Activated B cell treated with CpG ODN at 0.5 μM for 24 hours (primary cell): Measurements from ENCODE around the gene LPP. TPM values are rescaled to one million over a fixed set of nuclear protein-coding genes. Genes with fewer than 3 reads are reported as not detected.

Experiments
- ATAC-seq: fragments of 200-7000 bp; cut with Tn5 transposase; one replicate; pipeline ENCODE4 v1.10.0; 2021; ENCODE audit warnings: low read depth, mild to moderate bottlenecking, moderate library complexity
- CTCF ChIA-PET: fragments of 350-600 bp; sonication (Branson Sonifier 250); formaldehyde crosslinking; loops from one replicate; lab custom pipeline; 2021; ENCODE audit warnings: antibody characterized with exemption; lab: Charles Lee
- POLR2A ChIA-PET: fragments of 350-600 bp; sonication (Branson Sonifier 250); formaldehyde crosslinking; loops from one replicate; lab custom pipeline; 2021; ENCODE audit warnings: antibody characterized with exemption; lab: Charles Lee
- DNase-seq: peaks from one replicate; pipeline ENCODE4 v3.0.0; 2022
- H3K27ac Mint-ChIP-seq: one replicate; pipeline ENCODE4 v1.8.0; 2020; ENCODE audit warnings: mixed read lengths
- H3K27me3 Mint-ChIP-seq: one replicate; pipeline ENCODE4 v1.8.0; 2021; ENCODE audit warnings: mixed read lengths
- H3K36me3 Mint-ChIP-seq: one replicate; pipeline ENCODE4 v1.8.0; 2021; ENCODE audit warnings: low read depth, mixed read lengths
- H3K4me1 Mint-ChIP-seq: one replicate; pipeline ENCODE4 v1.8.0; 2021; ENCODE audit warnings: mixed read lengths
- H3K4me3 Mint-ChIP-seq: one replicate; pipeline ENCODE4 v1.8.0; 2020; ENCODE audit warnings: mild to moderate bottlenecking, mixed read lengths
- H3K9me3 Mint-ChIP-seq: one replicate; pipeline ENCODE4 v1.8.0; 2020; ENCODE audit warnings: mixed read lengths
- intact Hi-C: fragments of 100-400 bp; cut with micrococcal nuclease; formaldehyde crosslinking; loops from one replicate; pipeline ENCODE4 v1.15.1; 2024
- total RNA-seq: library from RNA; stranded (reverse); gene quantifications from 2 replicates; pipeline ENCODE4 v1.2.3, GENCODE V29; 2022
- TF ChIP-seq, protein P1 (sequence below): fragments of 200-600 bp; IDR thresholded peaks from one replicate; pipeline ENCODE4 v1.8.0; 2022; ENCODE audit warnings: antibody characterized with exemption, mild to moderate bottlenecking

The LPP gene
- total RNA-seq, 1 donor from 2014 or later, result 60.1 TPM

DNA sequence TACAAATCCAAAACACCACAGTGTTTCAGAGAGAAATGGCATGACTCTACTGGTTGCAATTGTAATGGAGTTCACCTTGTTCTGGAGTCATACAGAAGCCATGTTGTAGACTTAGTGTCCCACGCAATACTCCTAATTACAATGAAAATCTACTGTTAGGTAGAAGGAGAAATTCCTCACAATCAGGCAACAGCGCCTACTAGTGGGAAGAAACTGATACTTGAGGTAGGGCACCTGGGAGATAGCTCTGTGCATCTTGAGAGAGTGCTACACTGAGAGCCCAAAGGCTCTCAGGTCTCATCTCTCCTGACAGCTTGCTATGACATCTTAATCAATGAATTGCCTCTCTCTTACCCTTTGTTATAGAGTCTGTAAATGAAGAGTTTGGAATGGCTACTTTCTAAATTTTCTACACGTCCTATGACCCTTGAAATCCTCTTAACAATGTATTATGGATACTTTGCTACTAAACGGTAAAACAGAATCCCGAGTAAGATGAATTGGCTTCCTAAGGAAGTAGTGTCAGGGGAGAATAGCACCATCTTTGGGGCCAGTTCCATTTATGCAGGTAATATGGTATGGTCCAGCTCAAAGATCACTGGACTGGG, 595.2 kb downstream of the LPP start:
- H3K27me3 Mint-ChIP-seq, result no peaks in the 10 kb centered on the region
- TF ChIP-seq, protein P1, sequence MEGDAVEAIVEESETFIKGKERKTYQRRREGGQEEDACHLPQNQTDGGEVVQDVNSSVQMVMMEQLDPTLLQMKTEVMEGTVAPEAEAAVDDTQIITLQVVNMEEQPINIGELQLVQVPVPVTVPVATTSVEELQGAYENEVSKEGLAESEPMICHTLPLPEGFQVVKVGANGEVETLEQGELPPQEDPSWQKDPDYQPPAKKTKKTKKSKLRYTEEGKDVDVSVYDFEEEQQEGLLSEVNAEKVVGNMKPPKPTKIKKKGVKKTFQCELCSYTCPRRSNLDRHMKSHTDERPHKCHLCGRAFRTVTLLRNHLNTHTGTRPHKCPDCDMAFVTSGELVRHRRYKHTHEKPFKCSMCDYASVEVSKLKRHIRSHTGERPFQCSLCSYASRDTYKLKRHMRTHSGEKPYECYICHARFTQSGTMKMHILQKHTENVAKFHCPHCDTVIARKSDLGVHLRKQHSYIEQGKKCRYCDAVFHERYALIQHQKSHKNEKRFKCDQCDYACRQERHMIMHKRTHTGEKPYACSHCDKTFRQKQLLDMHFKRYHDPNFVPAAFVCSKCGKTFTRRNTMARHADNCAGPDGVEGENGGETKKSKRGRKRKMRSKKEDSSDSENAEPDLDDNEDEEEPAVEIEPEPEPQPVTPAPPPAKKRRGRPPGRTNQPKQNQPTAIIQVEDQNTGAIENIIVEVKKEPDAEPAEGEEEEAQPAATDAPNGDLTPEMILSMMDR, result no peak
- H3K27ac Mint-ChIP-seq, result peak overlapping the region; percentile 55
- H3K36me3 Mint-ChIP-seq, result no peaks in the 10 kb centered on the region
- intact Hi-C loops, result loop anchor here (1.0 kb wide), 1 partner anchor 1007 kb away; no protein-coding TSS in a partner anchor
- H3K9me3 Mint-ChIP-seq, result peaks cover 2% of the 10 kb centered on the region
- ATAC-seq, result no peak
- CTCF ChIA-PET, result interaction anchor here (0.7 to 1.9 kb wide), 12 partner anchors 15 to 1008 kb away, joined by 3 to 11 read pairs (median 4); no protein-coding TSS in a partner anchor
- DNase-seq, result no peak
- H3K4me1 Mint-ChIP-seq, result peaks cover 43% of the 10 kb centered on the region
- POLR2A ChIA-PET, result interaction anchor here (1.1 to 1.9 kb wide), 2 partner anchors 1004 to 1009 kb away, joined by 3 to 6 read pairs; partner anchors contain the start of gene BCL6
- no peak overlapping the region for H3K4me3 Mint-ChIP-seq

DNA sequence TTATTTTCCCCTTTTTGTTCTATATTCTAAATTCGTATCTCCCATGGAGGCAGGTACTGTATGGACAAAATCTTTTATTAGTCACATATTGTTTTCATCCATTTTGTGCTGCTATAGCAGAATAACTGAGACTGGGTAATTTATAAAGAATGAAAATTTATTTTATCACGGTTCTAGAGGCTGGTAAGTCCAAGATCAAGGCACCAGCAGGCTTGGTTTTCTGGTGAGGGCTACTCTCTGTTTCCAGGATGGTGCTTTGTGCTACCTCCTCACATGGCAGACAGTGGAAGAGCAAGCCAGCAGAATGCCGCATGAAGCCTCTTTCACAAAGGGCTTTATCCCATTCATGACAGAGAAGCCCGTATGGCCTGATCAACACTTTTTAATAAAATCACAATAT, 595.9 kb downstream of the LPP start:
- no peaks in the 10 kb centered on the region for H3K27me3 Mint-ChIP-seq
- POLR2A ChIA-PET, result no interaction called here
- H3K27ac Mint-ChIP-seq, result no peak overlapping the region
- TF ChIP-seq, protein P1, result no peak
- ATAC-seq, result no peak
- H3K4me1 Mint-ChIP-seq, result peaks cover 50% of the 10 kb centered on the region
- H3K4me3 Mint-ChIP-seq, result no peak overlapping the region
- peaks cover 2% of the 10 kb centered on the region for H3K9me3 Mint-ChIP-seq
- no peak for DNase-seq
- no peaks in the 10 kb centered on the region for H3K36me3 Mint-ChIP-seq
- CTCF ChIA-PET, result interaction anchor here (1.1 to 1.9 kb wide), 5 partner anchors 144 to 1009 kb away, joined by 3 to 11 read pairs (median 4); no protein-coding TSS in a partner anchor
- intact Hi-C loops, result loop anchor here (1.0 to 5.0 kb wide), 3 partner anchors 348 to 1008 kb away; no protein-coding TSS in a partner anchor

DNA sequence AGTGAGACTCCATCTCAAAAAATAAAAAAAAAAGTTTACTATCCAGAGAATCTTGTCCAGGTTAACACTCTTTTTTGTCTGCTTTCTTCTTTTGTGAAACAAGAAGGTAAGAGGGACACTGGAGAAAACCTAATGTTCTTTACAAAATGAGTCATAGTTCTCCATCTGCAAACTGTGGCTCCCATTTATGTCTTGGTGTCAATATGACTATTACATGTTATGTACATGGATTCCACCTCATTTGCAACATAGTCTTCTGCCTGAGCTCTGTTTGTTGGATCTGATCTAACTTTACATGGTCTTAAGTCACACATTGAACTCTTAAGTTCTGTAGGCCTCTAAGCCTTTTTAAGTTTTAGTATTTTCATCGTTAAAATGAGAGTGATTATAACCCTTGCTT, 596.7 kb downstream of the LPP start:
- intact Hi-C loops, result loop anchor here (5.0 kb wide), 2 partner anchors 348 to 508 kb away; no protein-coding TSS in a partner anchor
- no peak overlapping the region for H3K4me3 Mint-ChIP-seq
- CTCF ChIA-PET, result interaction anchor here (0.7 to 7.3 kb wide), 2 partner anchors 598 to 1011 kb away, joined by 3 to 45 read pairs; no protein-coding TSS in a partner anchor
- peaks cover 2% of the 10 kb centered on the region for H3K9me3 Mint-ChIP-seq
- no peaks in the 10 kb centered on the region for H3K36me3 Mint-ChIP-seq
- no peak for ATAC-seq
- H3K4me1 Mint-ChIP-seq, result peaks cover 58% of the 10 kb centered on the region
- TF ChIP-seq, protein P1, result no peak
- POLR2A ChIA-PET, result interaction anchor here (0.6 to 6.4 kb wide), 10 partner anchors 24 to 1011 kb away, joined by 3 to 94 read pairs (median 4); partner anchors contain the start of gene BCL6
- DNase-seq, result no peak
- peak overlapping the region; percentile 72 for H3K27ac Mint-ChIP-seq
- H3K27me3 Mint-ChIP-seq, result no peaks in the 10 kb centered on the region

DNA sequence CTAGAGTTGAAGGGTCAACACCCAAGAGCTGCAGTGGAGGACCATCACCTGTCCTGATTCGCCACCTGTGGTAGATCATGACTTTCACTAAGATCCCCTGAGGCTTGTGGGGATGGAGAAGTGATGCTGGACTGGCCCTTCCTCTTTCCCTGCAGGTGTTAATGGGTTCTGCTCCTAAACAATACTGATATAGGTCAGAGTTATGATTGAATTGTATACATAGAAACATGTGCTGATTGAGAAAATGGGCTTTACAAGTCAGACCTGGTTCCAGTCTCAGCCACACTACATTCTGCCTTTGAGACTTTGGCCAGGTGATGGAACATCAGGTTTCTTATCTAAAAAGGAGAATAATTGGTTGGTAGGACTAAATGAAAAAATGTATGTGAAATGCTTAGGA, 598.9 kb downstream of the LPP start:
- intact Hi-C loops, result loop anchor here (1.0 to 5.0 kb wide), 13 partner anchors 56 to 1012 kb away; partner anchors contain the start of genes BCL6 and LPP
- DNase-seq (no peak), ATAC-seq (peak; percentile 46)
- ChIA-PET CTCF (interaction anchor here (0.7 to 7.3 kb wide), 5 partner anchors 54 to 1013 kb away, joined by 3 to 45 read pairs (median 4); no protein-coding TSS in a partner anchor), POLR2A (interaction anchor here (0.5 to 6.4 kb wide), 19 partner anchors 24 to 1014 kb away, joined by 3 to 94 read pairs (median 6); partner anchors contain the start of gene BCL6)
- Mint-ChIP-seq H3K4me1 (peaks cover 75% of the 10 kb centered on the region), H3K4me3 (peak overlapping the region; percentile 59), H3K27me3 (no peaks in the 10 kb centered on the region), H3K9me3 (peaks cover 2% of the 10 kb centered on the region), H3K27ac (peak overlapping the region; percentile 98), H3K36me3 (no peaks in the 10 kb centered on the region)
- TF ChIP-seq, protein P1, result no peak

DNA sequence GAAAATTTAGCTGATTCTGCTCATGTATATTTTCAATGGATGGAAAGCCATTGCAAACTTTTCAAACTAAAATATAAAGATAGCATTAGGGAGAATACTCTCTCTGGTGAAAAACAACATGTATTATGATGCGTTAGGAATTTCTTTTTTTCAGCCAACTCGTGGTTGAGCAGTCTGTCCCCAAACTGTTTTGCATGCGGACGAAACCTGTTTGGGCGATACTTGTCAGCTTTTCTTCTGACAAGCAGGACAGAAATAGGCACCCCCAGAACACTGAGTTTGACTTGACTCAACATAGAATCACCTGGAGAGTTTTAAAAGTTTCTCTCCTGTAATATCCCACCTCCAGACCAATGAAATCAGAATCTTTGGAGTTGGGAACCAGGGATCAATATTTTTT, 600.3 kb downstream of the LPP start:
- no peak for DNase-seq
- intact Hi-C loops, result loop anchor here (5.0 kb wide), 2 partner anchors 352 to 512 kb away; no protein-coding TSS in a partner anchor

More for the DNA sequence above, 600.3 kb downstream of the LPP start:
- Mint-ChIP-seq H3K9me3 (no peaks in the 10 kb centered on the region), H3K4me3 (peak overlapping the region; percentile 56), H3K27ac (peak overlapping the region; percentile 98), H3K4me1 (peaks cover 70% of the 10 kb centered on the region), H3K27me3 (no peaks in the 10 kb centered on the region), H3K36me3 (no peaks in the 10 kb centered on the region)
- CTCF ChIA-PET, result interaction anchor here (1.5 to 7.3 kb wide), 4 partner anchors 170 to 1015 kb away, joined by 3 to 45 read pairs (median 13); no protein-coding TSS in a partner anchor
- TF ChIP-seq, protein P1, result no peak
- POLR2A ChIA-PET, result interaction anchor here (0.6 to 6.4 kb wide), 23 partner anchors 9 to 1015 kb away, joined by 3 to 94 read pairs (median 5); partner anchors contain the start of gene BCL6
- ATAC-seq, result peak; percentile 23
